Transverse colon (tissue), 4 donors: ENCODE results near the gene ZNF317. TPM values are rescaled to one million over a fixed set of nuclear protein-coding genes. Genes with fewer than 3 reads are reported as not detected.

ENCODE experiments used
- DNase-seq: peaks from one replicate; pipeline ENCODE4 v3.0.0-alpha.2; 2019
- H3K27ac ChIP-seq, 4 donors: fragments of 200-600 bp; sonication (generic); 2 replicates each; pipeline ENCODE4 v1.5.1; 2016 to 2018; ENCODE audit warnings: inconsistent platforms in 4 of 4
- H3K27me3 ChIP-seq: fragments of 200-600 bp; sonication (generic); 2 replicates; pipeline ENCODE4 v1.5.1; 2017; ENCODE audit warnings: inconsistent platforms
- H3K36me3 ChIP-seq, 4 donors: fragments of 200-600 bp; sonication (generic); 2 replicates each; pipeline ENCODE4 v1.5.1; 2017 to 2019; ENCODE audit warnings: inconsistent platforms in 4 of 4
- H3K4me1 ChIP-seq, 4 donors: fragments of 200-600 bp; sonication (generic); 2 replicates each; pipeline ENCODE4 v1.5.1; 2017 to 2020; ENCODE audit warnings: inconsistent platforms in 4 of 4
- H3K4me3 ChIP-seq, 4 donors: fragments of 200-600 bp; sonication (generic); 1 replicate in 1 of 4; 2 replicates in 3 of 4; pipeline versions ENCODE4 v1.5.1 to v1.6.1; 2017 to 2019; ENCODE audit warnings: inconsistent platforms in 4 of 4
- H3K9me3 ChIP-seq, 2 donors: fragments of 200-600 bp; sonication (generic); 2 replicates each; pipeline ENCODE4 v1.5.1; 2017 to 2019; ENCODE audit warnings: inconsistent platforms in 2 of 2
- POLR2A ChIP-seq: fragments of 450-650 bp; IDR thresholded peaks from one replicate; pipeline ENCODE4 v1.6.1; 2016; ENCODE audit warnings: antibody characterized with exemption, mild to moderate bottlenecking, moderate library complexity
- POLR2AphosphoS5 ChIP-seq, 3 donors: sonication (generic); formaldehyde crosslinking; IDR thresholded peaks; one replicate each; pipeline ENCODE4 v1.6.1; 2016; ENCODE audit warnings: antibody characterized with exemption in 3 of 3
- WGBS, 2 donors: methylation state at CpG; one replicate each; pipeline ENCODE4 v1.1.5; 2018; ENCODE audit warnings: low coverage in 1 of 2; 5-methylcytosine and 5-hydroxymethylcytosine counted together
- in situ Hi-C, 4 donors: fragments of 200-750 bp; cut with MboI; loops; one replicate each; pipeline versions ENCODE4 v1.15.0 to v1.15.1; 2017; ENCODE audit warnings: low sequenced_read_pairs in 3 of 4, low pct_ligation_motif_present in 1 of 4, low pct_unique_long_range_greater_than_20kb in 1 of 4
- intact Hi-C: fragments of 100-400 bp; cut with DNase I; formaldehyde crosslinking; loops from one replicate; pipeline ENCODE4 v1.15.1; 2023; ENCODE audit warnings: low total_unique reads
- total RNA-seq, 4 donors: library from RNA; depleted of rRNA; stranded (reverse); fragments of >200 nt; gene quantifications; one replicate each; pipeline ENCODE4 v1.1.0, GENCODE V29; 2016
- TF ChIP-seq, protein P1 (sequence below), 5 experiments: fragments of 200-600 bp in 3 of 5; fragments of 450-650 bp in 2 of 5; sonication (generic) in 3 of 5; IDR thresholded peaks; 1 replicate in 2 of 5; 2 replicates in 3 of 5; pipeline ENCODE4 v1.5.1; 2016 to 2017; ENCODE audit warnings: antibody characterized with exemption in 5 of 5, inconsistent platforms in 3 of 5, mild to moderate bottlenecking in 2 of 5, moderate library complexity in 1 of 5

Gene ZNF317
- total RNA-seq, 4 donors from 2014 or later = 20.6 to 25.1 (median 22.5) TPM

DNA sequence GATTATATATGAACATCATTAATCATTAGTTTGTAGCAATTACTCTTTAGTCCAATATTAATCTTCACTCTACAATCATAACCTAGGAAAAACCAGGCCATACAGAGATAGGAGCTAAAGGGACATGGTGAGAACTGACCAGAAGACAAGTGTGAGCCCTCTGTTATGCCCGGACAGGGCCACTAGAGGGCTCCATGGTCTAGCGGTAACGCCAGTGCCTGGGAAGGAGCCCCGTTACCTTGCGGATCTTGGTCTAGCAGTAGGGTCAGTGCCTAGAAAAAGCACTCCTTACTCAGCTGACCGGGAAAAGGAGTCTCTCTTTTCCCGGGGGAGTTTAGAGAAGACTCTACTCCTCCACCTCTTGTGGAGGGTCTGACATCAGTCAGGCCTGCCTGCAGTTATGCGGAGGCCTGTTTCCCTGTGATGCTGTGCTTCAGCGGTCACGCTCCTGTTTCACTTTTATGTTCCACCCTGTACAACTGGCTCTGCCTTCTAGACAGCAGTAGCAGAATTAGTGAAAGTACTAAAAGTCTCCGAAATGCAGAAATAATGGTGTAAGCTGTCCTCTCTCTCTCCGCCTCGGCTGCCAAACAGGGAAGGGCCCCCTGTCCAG, 65.4 kb downstream of the ZNF317 start:
- TF ChIP-seq, protein P1, sequence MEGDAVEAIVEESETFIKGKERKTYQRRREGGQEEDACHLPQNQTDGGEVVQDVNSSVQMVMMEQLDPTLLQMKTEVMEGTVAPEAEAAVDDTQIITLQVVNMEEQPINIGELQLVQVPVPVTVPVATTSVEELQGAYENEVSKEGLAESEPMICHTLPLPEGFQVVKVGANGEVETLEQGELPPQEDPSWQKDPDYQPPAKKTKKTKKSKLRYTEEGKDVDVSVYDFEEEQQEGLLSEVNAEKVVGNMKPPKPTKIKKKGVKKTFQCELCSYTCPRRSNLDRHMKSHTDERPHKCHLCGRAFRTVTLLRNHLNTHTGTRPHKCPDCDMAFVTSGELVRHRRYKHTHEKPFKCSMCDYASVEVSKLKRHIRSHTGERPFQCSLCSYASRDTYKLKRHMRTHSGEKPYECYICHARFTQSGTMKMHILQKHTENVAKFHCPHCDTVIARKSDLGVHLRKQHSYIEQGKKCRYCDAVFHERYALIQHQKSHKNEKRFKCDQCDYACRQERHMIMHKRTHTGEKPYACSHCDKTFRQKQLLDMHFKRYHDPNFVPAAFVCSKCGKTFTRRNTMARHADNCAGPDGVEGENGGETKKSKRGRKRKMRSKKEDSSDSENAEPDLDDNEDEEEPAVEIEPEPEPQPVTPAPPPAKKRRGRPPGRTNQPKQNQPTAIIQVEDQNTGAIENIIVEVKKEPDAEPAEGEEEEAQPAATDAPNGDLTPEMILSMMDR (IDR thresholded peaks at IDR 0.05) = peak; percentile 70 to 89 (median 81)
- no peak for TF ChIP-seq POLR2AphosphoS5 (IDR thresholded peaks at IDR 0.05)
- no peak for TF ChIP-seq POLR2A
- no peaks in the 10 kb centered on the region for H3K36me3 ChIP-seq
- no peak overlapping the region for H3K27ac ChIP-seq
- 35% methylated on average over 13 of the region's 13 CpGs; no CpG with 5 or more reads in 1 of the 2 donors for WGBS, 2 donors
- intact Hi-C loops (no loop called here), in situ Hi-C loops (loop anchor here in 2 of 4 donors (10.0 kb wide), 1 partner anchor 589 kb away; no protein-coding TSS in a partner anchor)
- no peaks in the 10 kb centered on the region for H3K9me3 ChIP-seq
- DNase-seq = peak; percentile 72
- H3K27me3 ChIP-seq = no peaks in the 10 kb centered on the region
- peaks cover 0 to 5% (median 2%) of the 10 kb centered on the region in 4 donors for H3K4me1 ChIP-seq
- H3K4me3 ChIP-seq = peak overlapping the region in 1 of 4 donors; percentile 35

Other genes with a start within 250 kb of the ZNF317 start
- gene MUC16, start 130.0 kb upstream of the ZNF317 start, total RNA-seq = not detected
- not detected for gene OR1M1, start 53.3 kb upstream of the ZNF317 start, total RNA-seq
- not detected for gene OR7G2, start 32.9 kb upstream of the ZNF317 start, total RNA-seq
- gene OR7G1, start 24.6 kb upstream of the ZNF317 start, total RNA-seq = not detected
- gene OR7G3, start 13.4 kb upstream of the ZNF317 start, total RNA-seq = not detected
- gene OR7D2, start 38.6 kb downstream of the ZNF317 start, total RNA-seq = 1 to 10 TPM in 1 of 4 donors, not detected in 3; 1.1 TPM
- not detected for gene OR7D4, start 79.2 kb downstream of the ZNF317 start, total RNA-seq
- not detected for gene OR7E24, start 110.5 kb downstream of the ZNF317 start, total RNA-seq
- gene ZNF699, start 169.4 kb downstream of the ZNF317 start, total RNA-seq = 10 to 100 TPM in 2 of 4 donors, 1 to 10 TPM in 2; 2.0 to 17.1 (median 8.3) TPM
- 100 to 1,000 TPM in 1 of 4 donors, 10 to 100 TPM in 2, 1 to 10 TPM in 1; 4.4 to 106 (median 12.9) TPM for gene ZNF559, start 183.8 kb downstream of the ZNF317 start, total RNA-seq
- 1 to 10 TPM in 3 of 4 donors, not detected in 1; 1.8 to 4.2 (median 2.1) TPM for gene ZNF177, start 222.6 kb downstream of the ZNF317 start, total RNA-seq